ENCODE measurements around the gene WTAP.
A peak's percentile ranks its signal among the peaks of the same experiment; 100 is the strongest.
"Not testable (repeated sequence)": the region's sequence is repeated elsewhere in the genome, so short reads cannot be mapped to it uniquely, and the experiment has no call there.

WTAP gene

DNA sequence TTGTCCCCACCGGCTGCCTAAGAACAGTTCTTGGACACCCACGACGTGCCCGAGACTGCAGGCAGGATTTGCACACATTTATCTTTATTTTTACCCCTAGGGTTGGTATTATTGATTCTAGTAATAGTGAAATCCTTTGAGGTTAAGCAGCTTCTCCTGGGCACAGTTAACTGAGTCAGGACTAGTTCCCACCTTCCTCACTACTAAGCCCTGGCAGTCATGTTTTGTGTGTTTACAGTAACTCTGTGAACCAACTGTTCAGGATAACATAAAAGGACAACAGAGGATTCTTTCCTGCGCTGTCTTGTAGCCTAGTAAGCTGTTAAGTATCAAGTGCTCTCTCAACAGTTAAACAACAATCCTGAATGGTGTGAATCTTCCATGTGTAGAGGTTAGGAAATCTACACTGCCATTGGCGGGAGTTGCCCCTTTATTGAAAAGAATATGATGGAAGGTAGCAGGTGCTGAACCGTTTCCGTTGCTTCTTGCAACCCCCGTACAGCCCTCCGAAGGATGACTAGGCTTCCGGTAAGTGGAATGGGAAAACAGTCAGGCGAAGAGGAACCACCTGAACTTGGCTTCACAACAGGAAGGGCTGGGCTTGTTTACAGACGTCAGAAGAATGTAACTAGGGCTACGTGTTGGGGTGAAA lies 33.3 kb upstream of the WTAP start:
- DNase-seq = peak; percentile 22

DNA sequence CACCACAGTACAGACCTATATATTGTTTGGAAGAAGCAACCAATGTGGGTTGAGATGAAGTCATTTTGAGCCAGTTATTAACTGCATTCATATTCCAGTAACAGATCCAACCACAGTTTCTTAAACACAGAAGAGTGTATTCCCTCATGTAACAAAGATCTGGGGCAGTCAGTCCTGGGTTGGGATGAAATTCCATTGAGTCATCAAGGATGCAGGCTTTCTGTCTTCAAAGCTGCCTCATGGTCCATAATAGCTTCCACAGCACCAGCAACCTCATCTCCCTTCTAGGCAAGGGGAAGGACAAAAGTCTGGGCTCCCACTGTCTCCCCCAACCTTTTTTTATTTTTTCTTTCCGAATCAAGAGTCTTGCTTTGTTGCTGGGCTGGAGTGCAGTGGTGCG lies 31.3 kb upstream of the WTAP start:
- DNase-seq = no peak

DNA sequence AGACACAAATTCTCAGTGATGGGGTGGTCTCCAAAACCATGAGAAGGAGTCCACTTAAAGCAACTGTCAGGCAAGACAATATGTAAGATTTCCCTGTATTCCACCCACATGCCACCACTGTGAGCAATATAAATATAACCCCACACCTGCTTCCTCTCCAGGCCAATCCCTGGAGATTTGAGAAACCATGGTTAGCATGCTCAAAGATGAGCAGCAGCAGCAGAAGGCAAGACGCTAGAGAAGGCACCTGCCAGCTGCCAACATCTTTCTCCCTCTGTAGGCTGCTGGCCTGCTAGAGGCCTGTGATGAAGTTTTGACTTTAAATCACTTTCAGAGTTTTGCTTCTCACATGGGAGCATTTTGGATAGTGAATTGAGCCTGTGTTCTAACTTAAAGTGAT lies 26.3 kb upstream of the WTAP start:
- DNase-seq = no peak

DNA sequence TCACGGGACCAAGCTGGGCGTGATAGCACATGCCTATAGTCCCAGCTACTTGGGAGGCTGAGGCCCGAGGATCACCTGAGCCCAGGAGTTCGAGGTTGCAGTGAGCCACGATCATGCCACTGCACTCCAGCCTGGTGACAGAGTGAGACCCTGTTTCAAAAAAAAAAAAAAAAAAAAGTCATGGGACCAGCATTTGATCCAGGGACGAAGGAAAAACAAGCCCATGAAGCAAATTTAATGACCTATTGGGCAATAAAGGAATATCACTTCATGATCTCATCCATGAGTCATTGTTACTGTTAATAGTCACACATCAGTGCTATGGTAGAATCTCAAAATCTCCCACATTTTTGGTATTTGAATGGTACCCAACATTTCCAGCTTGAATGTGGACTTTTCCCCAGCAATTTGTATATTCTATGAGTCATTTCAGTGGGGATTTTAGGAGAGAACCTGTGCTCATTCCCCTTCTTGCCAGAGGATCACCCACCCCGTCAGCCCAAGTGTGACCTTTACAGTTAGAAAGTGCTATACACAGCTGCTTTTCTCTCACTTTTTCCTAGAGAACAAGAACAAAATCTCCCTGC lies 25.8 kb upstream of the WTAP start:
- peak; percentile 26 for DNase-seq

DNA sequence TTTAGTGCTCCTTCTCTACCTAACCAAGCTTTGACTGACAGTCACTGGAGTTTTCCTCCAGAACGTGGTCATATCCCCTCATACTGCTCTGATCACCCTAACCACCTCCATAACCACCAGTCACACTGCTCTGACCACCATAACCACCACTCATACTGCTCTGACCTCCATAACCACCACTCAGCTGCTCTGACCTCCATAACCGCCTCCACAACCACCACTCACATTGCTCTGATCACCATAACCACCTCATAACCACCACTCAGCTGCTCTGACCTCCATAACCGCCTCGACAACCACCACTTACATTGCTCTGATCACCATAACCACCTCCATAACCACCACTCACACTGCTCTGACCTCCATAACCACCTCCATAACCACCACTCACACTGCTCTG lies 16.7 kb upstream of the WTAP start:
- not testable (repeated sequence) for DNase-seq

DNA sequence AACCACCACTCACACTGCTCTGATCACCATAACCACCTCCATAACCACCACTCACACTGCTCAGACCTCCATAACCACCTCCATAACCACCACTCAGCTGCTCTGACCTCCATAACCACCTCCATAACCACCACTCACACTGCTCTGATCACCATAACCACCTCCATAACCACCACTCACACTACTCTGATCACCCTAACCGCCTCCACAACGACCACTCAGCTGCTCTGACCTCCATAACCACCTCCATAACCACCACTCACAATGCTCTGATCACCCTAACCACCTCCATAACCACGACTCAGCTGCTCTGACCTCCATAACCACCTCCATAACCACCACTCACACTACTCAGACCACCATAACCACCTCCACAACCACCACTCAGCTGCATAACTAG lies 14.9 kb upstream of the WTAP start:
- DNase-seq = not testable (repeated sequence)

DNA sequence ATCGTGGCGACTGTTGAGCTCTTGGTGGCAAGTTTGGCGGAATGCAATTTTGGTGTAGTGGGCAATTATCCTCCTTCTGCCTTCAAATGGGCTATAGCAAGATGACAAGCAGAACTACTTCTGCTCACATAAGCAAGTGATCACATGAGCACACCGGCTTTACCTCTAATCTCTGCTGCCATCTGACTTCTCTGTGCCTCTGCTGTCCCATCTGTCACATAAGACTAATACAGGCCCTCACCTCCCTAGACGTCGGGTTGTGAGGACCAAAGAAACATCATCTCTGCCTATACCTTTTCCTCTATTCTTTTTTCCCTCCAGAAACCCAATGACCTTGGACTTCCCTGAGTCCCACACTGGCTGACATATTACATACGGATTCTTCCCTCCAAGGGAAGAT lies 13.3 kb upstream of the WTAP start:
- DNase-seq = no peak

DNA sequence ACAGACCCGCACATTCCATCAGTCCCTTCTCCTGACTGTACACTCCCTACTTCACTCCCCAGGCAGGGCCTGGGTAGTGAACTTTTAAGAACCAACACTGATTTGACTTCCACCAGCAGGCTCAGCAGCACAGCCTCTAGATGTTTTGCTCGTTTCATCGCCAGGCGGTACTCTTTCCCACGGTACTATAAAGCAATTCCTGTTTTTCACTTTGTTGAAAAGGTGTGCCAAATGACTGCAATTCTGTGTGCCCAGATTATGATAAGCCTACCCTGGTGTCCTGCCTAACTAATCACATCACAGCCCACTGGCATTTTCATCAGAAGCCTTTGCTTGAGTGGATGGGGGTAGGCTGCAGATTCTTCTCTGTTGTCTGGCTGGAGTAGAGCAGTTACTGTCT lies 12.9 kb upstream of the WTAP start:
- no peak for DNase-seq

DNA sequence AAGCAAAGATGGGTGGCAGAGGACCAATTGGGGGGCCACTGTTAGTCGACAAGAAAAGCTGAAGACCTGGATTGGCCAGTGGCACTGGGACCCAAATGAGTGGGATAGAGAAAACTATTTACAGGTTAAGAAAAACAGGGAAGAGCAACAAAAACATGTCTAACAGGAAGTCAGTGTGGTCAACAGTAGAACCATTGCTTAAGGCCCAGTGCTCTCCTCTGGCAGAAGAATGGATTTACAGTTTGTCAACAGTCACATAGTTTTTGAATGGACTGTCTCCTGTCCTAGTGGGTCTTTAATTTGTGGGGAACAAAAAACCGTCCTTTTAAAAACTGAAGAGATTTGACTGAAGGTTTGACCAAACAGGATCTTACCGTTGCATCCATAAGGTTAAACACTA lies 12.1 kb upstream of the WTAP start:
- DNase-seq = no peak

DNA sequence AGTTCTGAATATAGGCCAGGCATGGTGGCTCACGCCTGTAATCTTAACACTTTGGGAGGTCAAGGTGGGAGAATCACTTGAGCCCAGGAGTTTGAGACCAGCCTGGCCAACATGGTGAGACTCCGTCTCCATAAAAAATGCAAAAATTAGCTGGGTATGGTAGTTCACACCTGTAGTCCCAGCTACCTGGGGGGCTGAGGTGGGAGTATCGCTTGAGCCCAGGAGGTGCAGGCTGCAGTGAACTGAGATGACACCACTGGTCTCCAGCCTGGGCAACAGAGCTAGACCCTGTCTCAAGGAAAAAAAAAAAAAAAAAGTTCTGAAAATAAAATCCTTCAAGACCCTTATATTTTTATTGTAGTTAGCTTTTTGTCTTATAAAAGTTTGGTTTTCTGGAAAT lies 11.7 kb upstream of the WTAP start:
- no peak for DNase-seq

DNA sequence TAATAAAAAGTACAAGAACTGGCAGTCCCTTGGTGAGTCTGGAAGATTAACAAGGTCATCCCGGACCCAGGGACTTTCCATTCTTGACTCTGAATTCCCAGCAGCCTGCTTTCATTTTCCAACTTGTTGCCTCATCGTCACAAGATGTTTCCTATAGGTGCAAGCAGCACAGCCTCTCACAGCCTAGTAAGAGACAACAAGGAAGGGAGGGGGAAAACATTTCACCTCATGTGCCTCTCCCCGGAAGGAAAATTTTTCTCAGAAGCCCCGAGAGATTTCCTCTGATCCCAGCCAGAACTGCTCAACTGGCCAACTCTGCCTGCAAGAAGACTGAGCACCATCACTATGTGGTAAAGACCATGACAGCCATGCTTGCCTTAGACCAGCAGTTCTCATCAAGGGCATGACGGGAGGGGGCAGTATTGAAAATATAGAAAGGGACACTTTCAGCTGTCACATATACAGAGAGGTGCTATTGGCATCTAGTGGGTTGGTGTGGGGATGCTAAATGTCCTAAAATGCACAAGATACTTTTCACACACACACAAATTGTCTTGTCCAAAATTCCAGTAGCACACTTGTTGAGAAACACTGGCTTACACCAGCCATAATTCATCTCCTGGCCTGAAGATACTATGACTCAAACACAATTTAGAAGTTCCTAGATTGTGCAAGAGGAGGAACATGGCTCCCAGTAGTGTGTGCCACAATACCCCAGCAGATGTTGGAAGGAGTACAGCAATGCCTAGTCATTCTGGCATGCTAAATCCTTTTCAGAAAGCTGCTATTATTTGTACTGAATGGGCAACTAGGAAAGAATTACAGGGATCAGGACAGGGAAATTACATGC lies 10.8 kb upstream of the WTAP start:
- DNase-seq = no peak

DNA sequence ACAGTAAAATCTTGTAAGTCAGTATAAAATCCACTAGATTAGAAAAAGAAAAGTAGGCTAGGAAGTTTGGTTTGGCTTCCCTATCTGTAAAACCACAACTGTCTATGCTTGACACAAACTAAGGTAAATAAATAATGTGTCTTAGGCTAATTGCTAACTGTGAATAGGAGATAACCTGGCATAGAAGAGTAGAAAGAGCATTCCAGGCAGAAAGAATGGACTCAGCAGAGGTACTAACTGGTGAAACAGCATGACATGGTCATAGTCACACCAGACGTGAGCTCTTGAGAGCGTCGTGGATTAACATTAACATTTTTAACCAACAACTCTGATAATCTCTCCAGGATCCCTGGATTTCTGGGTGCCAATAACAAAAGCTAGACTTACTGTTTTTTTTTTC lies 8.7 kb upstream of the WTAP start:
- no peak for DNase-seq

DNA sequence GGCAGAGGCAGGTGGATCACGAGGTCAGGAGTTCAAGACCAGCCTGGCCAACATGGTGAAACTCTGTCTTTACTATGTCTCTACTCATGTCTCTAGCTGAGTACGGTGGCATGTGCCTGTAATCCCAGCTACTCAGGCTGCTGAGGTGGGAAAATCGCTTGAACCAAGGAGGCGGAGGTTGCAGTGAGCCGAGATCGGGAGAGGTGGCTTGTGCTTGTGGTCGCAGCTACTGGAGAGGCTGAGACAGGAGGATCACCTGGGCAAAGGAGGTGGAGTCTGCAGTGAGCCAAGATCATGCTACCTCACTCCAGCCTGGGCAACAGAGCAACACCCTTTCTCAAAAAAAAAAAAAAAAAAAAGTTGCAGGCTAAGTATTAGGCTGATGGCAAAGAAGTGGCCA lies 8.0 kb upstream of the WTAP start:
- no peak for DNase-seq

DNA sequence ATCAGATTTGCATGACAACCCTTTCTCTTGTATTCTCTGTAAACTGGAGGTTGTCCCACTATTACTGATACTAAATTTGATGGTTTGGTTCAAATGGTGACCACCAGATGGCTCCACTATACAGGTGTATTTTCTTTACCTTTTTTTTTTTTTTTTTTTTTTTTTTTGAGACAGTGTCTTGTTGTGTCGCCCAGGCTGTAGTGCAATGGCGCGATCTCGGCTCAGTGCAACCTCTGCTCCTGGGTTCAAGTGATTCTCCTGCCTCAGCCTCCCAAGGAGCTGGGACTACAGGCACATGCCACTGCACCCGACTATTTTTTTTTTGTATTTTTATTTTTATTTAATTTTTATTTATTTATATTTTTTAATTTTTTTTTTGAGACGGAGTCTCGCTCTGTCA lies 6.6 kb upstream of the WTAP start:
- DNase-seq = peak; percentile 36

DNA sequence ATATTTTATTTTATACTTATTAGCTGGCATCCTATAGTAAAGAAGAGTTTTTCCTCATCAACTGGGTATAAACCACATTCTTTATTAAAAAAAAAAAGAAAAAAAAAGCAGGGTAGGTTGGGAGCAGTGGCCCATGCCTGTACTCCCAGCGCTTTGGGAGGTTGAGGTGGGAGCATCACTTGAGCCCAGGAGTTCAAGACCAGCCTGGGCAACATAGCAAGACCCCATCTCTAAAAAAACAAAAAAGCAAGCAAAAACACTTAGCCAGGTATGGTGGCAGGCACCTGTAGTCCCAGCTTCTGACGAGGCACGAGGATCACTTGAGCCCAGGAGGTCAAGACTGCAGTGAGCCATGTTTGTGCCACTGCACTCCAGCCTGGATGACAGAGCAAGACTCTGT lies 5.3 kb upstream of the WTAP start:
- DNase-seq = not testable (repeated sequence)

DNA sequence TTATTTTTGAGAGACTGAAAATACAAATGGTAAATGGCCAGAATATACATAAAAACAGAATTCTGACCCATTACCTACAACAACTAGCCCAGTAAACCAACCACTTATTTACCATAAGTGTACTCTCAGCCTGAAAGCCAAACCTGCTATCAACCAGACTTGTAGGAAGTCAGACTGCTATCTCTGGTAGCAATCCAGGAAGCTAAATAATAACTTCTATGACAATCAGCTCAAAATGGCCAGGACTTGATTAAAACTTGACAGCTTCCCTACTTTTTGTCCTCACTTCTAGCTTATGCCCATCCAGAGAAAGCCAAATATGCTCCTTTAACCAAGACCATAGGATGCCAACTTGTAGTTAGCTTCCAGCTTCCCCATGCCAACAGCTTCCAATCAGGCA lies 4.7 kb upstream of the WTAP start:
- DNase-seq = no peak

DNA sequence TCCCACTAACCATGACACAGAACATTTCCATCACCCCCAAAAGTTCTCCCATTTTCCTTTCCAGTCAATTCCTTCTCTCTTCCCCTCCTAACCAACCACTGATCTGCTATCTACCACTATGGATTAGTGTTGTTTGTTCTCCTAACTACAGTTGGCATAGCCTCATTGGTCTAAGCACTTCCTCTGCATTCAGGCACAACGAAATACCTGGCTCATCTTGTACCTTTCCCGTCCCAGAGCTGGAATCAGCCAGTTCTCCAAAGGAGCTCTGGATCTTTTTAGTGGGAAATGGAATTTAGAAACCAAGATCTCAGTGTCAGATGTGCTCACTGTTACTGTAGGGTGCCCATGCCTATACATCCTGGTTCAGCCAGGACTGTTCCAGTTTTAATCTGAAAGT lies 4.0 kb upstream of the WTAP start:
- DNase-seq = no peak

DNA sequence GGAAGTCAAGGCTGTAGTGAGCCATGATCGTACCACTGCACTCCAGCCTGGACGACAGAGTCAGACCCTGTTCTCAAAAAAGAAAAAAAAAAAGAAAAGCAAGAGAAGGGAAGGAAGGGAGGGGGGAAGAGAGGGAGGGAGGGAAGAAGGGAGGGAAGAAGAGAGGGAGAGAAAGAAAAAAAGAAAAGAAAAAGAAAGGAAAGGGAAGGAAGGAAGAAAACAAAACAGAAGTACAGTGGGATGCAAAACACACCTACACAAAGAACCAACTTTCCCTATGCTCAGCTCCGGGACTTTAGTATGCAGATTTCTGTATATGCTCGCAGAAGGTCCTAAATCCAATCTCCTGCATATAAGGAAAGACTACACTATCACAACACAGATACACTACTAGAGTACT lies 2.5 kb upstream of the WTAP start:
- DNase-seq = no peak

DNA sequence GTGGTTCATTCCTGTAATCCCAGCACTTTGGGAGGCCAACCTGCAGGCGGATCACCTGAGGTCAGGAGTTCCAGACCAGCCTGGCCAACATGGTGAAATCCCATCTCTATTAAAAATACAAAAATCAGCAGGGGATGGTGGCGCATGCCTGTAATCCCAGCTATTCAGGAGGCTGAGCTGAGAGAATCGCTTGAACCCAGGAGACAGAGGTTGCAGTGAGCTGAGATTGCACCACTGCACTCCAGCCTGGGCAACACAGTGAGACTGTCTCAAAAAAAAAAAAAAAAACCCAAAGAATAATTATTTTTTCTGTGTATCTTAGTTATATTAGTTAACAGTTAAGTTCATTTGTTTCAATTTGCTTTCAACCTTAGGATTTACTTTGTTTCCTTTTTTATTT lies 2.1 kb upstream of the WTAP start:
- DNase-seq = not testable (repeated sequence)

DNA sequence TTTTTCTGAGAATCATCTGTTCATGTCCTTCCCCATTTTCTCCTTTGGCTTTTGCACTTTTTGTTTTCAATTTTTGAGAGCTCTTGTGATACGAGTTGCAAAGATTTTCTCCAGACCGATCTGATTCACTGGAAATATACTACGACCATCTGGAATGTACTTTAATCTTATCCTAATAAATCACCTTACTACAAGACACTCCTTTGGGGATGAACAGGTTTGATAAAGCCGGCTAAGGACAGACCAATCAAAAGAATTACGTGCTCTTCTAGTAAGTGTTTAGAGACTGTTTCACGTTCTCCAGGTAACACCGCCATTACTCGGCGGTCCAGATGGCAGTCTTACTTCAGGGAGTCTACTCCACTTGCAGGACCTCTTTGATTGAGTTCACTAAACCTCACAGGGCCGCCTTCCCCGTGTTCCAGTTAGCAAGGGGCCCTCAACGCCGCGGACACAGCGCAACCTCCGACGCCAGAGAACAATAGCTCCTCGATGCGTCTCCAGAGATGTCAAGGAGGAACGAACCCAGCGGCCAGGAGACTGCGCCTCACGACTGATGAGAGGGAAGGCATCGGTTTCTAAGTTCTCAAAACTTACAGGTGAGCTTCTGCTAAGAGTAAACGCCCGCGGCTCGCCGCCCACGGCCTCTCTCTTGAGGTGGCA lies 920 bp upstream of the WTAP start:
- DNase-seq = no peak

DNA sequence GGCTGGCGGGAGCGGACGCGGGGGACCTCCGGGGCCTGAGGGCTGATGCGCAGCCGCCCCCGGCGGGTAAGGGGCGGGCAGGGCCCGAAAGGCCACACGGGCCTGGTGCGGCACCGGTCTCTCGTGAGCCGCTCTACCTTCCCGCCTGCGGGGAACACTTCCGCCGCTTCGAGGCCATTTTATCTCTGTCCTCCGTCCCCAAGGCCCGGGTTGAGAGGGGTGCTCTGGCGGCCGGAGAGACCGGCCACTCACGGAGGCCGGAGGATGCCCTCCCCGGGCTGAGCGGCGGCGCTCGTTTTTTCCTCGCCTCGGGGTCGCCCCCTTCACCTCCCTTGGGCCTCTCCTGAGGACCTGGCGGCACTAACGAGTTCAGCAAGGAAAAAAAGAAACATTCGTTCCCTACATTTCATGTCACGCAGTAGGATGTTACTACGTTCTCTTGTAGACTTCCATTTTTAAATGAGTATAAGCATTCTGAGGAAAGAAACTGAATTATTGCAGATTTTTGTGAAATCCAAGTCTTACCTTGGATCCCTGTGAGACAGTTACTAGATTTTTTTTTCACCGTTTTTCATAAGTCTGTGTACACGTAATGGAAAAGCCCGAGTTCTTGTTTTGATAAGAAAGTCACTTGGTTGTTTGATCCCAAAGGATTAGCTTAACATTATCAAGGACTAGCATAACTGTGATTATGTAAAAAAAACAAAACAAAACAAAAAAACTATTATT lies 575 bp downstream of the WTAP start:
- peak; percentile 65 for DNase-seq

DNA sequence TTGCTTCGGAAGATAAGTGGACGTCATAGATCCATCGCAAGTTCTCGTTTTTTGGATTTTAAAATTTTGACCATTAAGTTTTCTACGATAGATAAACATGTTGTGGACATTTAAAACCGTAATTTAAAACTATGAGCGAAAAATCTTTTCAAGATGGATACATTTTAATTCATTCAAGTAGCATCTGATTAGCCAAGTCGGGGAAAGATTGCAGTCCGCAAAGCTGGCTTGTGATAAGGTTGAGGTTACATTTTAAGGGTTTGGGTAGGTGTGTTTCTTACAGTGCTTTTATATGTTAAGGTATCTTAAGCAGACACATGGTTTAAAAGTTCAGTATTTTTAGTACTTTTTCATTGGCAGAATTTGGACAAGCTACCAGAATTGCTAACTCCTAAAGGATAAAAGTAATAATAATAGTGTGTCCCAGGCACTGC lies 1.2 kb downstream of the WTAP start:
- no peak for DNase-seq

Measured in stimulated activated CD4-positive, alpha-beta T cell treated with anti-CD3 and anti-CD28 coated beads, Interleukin-15, amount 100 ng/mL, for 24 hours (primary cell).